Smooth muscle cell of the coronary artery (primary cell): ENCODE data around the gene BHLHE41. TPM values are rescaled to one million over a fixed set of nuclear protein-coding genes. Genes with fewer than 3 reads are reported as not detected.

Source experiments
- total RNA-seq: library from RNA; depleted of rRNA; stranded (reverse); fragments of >200 nt; gene quantifications from 2 replicates; pipeline ENCODE4 v1.2.3, GENCODE V29; 2014; ENCODE audit warnings: low replicate concordance

Gene BHLHE41
- total RNA-seq: 0.70 and 3.2 TPM in 2 replicates

GRCh38 chr12:26124446-26125399 lies at the start of gene BHLHE41:
Gene BHLHE41, minus strand, starts transcription at chr12:26125037. Its CDS starts 258 bp downstream, at chr12:26124779.

Other genes with a start within 250 kb of the BHLHE41 start
- 73.4 and 109 TPM in 2 replicates for gene RASSF8, start 166.4 kb downstream of the BHLHE41 start, total RNA-seq
- 4.7 and 9.0 TPM in 2 replicates for gene SSPN, start 70.5 kb upstream of the BHLHE41 start, total RNA-seq